PC-9 (cell line): Measurements from ENCODE around the gene TMEM9. TPM values are rescaled to one million over a fixed set of nuclear protein-coding genes. Genes with fewer than 3 reads are reported as not detected.

Experiments
- BruUV-seq: library from RNA; stranded (reverse); fragments of 400-500 nt; replicated peaks from 2 replicates; lab custom pipeline; 2021; lab: Mats Ljungman, UMichigan
- CTCF ChIA-PET: fragments of 300-600 bp; sonication (Branson Sonifier 250); formaldehyde crosslinking; loops from one replicate; lab custom pipeline; 2022; ENCODE audit warnings: antibody characterized with exemption; lab: Charles Lee
- POLR2A ChIA-PET: fragments of 300-600 bp; sonication (Branson Sonifier 250); formaldehyde crosslinking; loops from one replicate; lab custom pipeline; 2022; ENCODE audit warnings: antibody characterized with exemption; ENCODE audit not compliant: unreplicated experiment; lab: Charles Lee
- DNase-seq, 2 experiments: peaks; one replicate each; pipeline versions ENCODE4 v3.0.0 to v3.0.0-alpha.2; 2015 to 2022; ENCODE audit warnings: mixed read lengths in 1 of 2
- H2AFZ ChIP-seq: fragments of 200-600 bp; sonication (generic); 2 replicates; pipeline ENCODE4 v1.8.1; 2017; ENCODE audit warnings: antibody characterized with exemption
- H3F3A ChIP-seq: fragments of 200-600 bp; sonication (generic); 2 replicates; pipeline ENCODE4 v1.8.1; 2017; ENCODE audit warnings: antibody characterized with exemption, mild to moderate bottlenecking, low read depth; ENCODE audit not compliant: insufficient read depth
- H3K27ac ChIP-seq: fragments of 200-600 bp; sonication (generic); 2 replicates; pipeline ENCODE4 v1.6.1; 2016; ENCODE audit warnings: mixed run types
- H3K27me3 ChIP-seq: fragments of 200-600 bp; sonication (generic); 2 replicates; pipeline ENCODE4 v1.6.1; 2016; ENCODE audit warnings: low read depth, mixed run types; ENCODE audit not compliant: insufficient read depth
- H3K36me3 ChIP-seq: fragments of 200-600 bp; sonication (generic); 2 replicates; pipeline ENCODE4 v1.6.1; 2016; ENCODE audit warnings: low read depth, mixed run types
- H3K4me1 ChIP-seq: fragments of 200-600 bp; sonication (generic); replicated peaks from 2 replicates; pipeline ENCODE4 v1.6.1; 2016; ENCODE audit warnings: mixed run types; ENCODE audit not compliant: insufficient read depth
- H3K4me2 ChIP-seq: fragments of 200-600 bp; sonication (generic); 2 replicates; pipeline ENCODE4 v1.6.1; 2017; ENCODE audit warnings: mixed run types
- H3K4me3 ChIP-seq: fragments of 200-600 bp; sonication (generic); 2 replicates; pipeline ENCODE4 v1.6.1; 2016; ENCODE audit warnings: mixed run types
- H3K79me2 ChIP-seq: fragments of 200-600 bp; sonication (generic); 2 replicates; pipeline ENCODE4 v1.6.1; 2017; ENCODE audit warnings: low read depth, mixed run types
- H3K9me2 ChIP-seq: fragments of 200-600 bp; sonication (generic); 2 replicates; pipeline ENCODE4 v1.8.1; 2017; ENCODE audit warnings: mild to moderate bottlenecking; ENCODE audit not compliant: insufficient read depth
- H3K9me3 ChIP-seq: fragments of 200-600 bp; sonication (generic); 2 replicates; pipeline ENCODE4 v1.8.1; 2016; ENCODE audit warnings: low read depth; ENCODE audit not compliant: insufficient read depth
- H4K20me1 ChIP-seq: fragments of 200-600 bp; sonication (generic); 2 replicates; pipeline ENCODE4 v1.8.1; 2017; ENCODE audit not compliant: insufficient read depth
- CTCF ChIP-seq: fragments of 200-600 bp; sonication (generic); conservative IDR thresholded peaks from 2 replicates; pipeline ENCODE4 v1.6.1; 2017; ENCODE audit warnings: mixed run types, antibody characterized with exemption, mild to moderate bottlenecking, moderate library complexity
- EZH2 ChIP-seq: fragments of 200-600 bp; sonication (generic); IDR thresholded peaks from 2 replicates; pipeline ENCODE4 v1.8.0; 2017; ENCODE audit warnings: antibody characterized with exemption, low read depth
- intact Hi-C: fragments of 100-400 bp; cut with micrococcal nuclease; formaldehyde crosslinking; loops from one replicate; pipeline ENCODE4 v1.10.0; 2022; ENCODE audit not compliant: unreplicated experiment
- total RNA-seq: library from RNA; stranded (reverse); gene quantifications from 2 replicates; pipeline ENCODE4 v1.2.3, GENCODE V29; 2021

TMEM9 gene
- total RNA-seq, 1 experiment from 2014 or later = 94.3 TPM

DNA sequence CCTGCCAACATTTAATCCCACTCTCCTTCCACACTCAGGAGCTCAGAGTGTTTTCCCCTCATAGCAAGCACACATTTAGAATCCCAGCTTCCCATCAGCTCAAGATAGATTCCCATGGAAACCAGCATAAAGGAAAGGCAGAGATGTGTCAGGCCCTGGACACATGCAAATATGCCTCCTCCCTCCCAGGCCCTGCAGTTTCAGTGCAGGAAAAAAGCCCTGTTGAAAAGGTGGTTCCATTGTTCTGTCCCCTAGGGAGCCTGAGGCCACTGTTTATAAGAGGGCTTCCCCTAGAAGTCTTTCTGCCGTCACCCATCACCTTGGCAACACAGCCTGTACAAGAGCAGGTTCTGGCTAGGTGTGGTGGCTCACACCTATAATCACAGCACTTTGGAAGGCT lies 45.7 kb downstream of the TMEM9 start:
- Histone ChIP-seq H3K27me3 (peaks cover 18% of the 10 kb centered on the region), H4K20me1 (no peaks in the 10 kb centered on the region), H3K27ac (no peak overlapping the region), H3K9me2 (no peaks in the 10 kb centered on the region), H2AFZ (no peak overlapping the region), H3K4me3 (no peak overlapping the region), H3F3A (no peaks in the 10 kb centered on the region), H3K79me2 (no peaks in the 10 kb centered on the region), H3K4me2 (no peak overlapping the region), H3K36me3 (no peaks in the 10 kb centered on the region), H3K9me3 (no peaks in the 10 kb centered on the region), H3K4me1 (no peaks in the 10 kb centered on the region; the same call in 1 of the 2 replicates)
- intact Hi-C loops = no loop called here
- ChIA-PET CTCF (interaction anchor here (0.5 kb wide), 1 partner anchor 496 kb away, joined by 4 read pairs; no protein-coding TSS in a partner anchor), POLR2A (no interaction called here)
- BruUV-seq = no TSS peak
- TF ChIP-seq CTCF = no peak
- TF ChIP-seq EZH2 = no peak
- no peak for DNase-seq

DNA sequence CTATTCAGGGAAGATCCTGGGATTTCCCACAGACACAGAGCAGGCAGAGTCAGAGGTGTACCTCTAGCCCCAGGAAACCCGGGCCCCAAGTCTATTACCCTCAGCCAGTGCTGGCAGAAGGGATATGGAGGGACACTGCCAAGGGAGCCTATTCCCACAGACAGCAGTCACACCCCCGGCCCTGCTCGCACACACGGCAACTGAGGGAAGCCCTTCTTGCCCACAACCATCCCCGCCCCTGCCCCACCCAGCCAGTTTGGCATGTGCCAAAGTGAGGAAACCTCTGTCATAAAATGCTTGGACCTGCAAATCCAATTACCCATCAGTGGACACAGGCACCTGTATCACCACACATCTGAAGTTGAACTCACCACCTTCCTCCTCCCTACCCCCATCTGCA lies 48.6 kb downstream of the TMEM9 start:
- Histone ChIP-seq H3F3A (no peaks in the 10 kb centered on the region), H3K27me3 (peaks cover 30% of the 10 kb centered on the region), H3K9me3 (no peaks in the 10 kb centered on the region), H4K20me1 (no peaks in the 10 kb centered on the region), H3K4me1 (no peaks in the 10 kb centered on the region), H2AFZ (no peak overlapping the region), H3K4me2 (no peak overlapping the region), H3K4me3 (no peak overlapping the region), H3K27ac (no peak overlapping the region), H3K36me3 (no peaks in the 10 kb centered on the region), H3K9me2 (no peaks in the 10 kb centered on the region), H3K79me2 (no peaks in the 10 kb centered on the region)
- no TSS peak for BruUV-seq
- no peak for DNase-seq
- ChIA-PET POLR2A (no interaction called here), CTCF (no interaction called here)
- intact Hi-C loops = no loop called here
- no peak for TF ChIP-seq EZH2
- TF ChIP-seq CTCF = no peak

DNA sequence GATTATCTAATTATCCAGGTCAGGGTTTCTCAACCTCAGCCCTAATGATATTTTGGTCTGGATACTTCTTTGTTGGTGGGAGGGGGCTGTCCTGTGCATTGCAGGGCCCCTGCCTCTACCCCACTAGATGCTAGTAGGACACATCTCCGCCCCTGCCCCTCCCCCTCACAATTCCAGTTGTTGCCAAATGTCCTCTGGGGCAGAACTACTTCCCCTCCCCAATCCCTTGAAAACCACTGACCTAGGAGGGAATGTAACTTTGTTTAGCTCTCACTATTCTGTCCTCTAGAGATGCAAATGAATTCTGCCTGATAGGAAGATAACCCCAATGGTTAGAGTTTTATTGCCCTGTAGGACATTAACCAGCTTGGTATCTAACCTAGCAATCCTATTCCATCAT lies 50.1 kb downstream of the TMEM9 start:
- Histone ChIP-seq H2AFZ (no peak overlapping the region), H3K79me2 (no peaks in the 10 kb centered on the region), H3K4me1 (no peaks in the 10 kb centered on the region), H3K36me3 (no peaks in the 10 kb centered on the region), H3K9me2 (no peaks in the 10 kb centered on the region), H3K9me3 (no peaks in the 10 kb centered on the region), H3K27me3 (peaks cover 30% of the 10 kb centered on the region), H3K4me3 (no peak overlapping the region), H3F3A (no peaks in the 10 kb centered on the region), H4K20me1 (no peaks in the 10 kb centered on the region), H3K4me2 (no peak overlapping the region), H3K27ac (no peak overlapping the region)
- BruUV-seq = no TSS peak
- POLR2A ChIA-PET = no interaction called here
- intact Hi-C loops = no loop called here
- no peak for TF ChIP-seq EZH2
- TF ChIP-seq CTCF = no peak
- no peak for DNase-seq
- CTCF ChIA-PET = no interaction called here
